Activated CD4-positive, alpha-beta T cell treated with anti-CD3 and anti-CD28 coated beads, Interleukin-2, Interleukin-6, amounts not matched to agents 100 ng/mL and 50 ng/mL, durations not matched to agents 16 hours and 8 hours (primary cell): Measurements from ENCODE around the gene VANGL1.
A peak's percentile ranks its signal among the peaks of the same experiment; 100 is the strongest.

Experiments
- DNase-seq: peaks from one replicate; pipeline ENCODE4 v3.0.0-alpha.2; 2020

Gene VANGL1

GRCh38 chr1:115670476-115671175 lies 28.9 kb downstream of the VANGL1 start:
- no peak for DNase-seq

- DNase-seq: no peak
These were observed 29.6 kb downstream of the VANGL1 start for GRCh38 chr1:115671176-115671934.

- DNase-seq: no peak
These were observed 30.6 kb downstream of the VANGL1 start for GRCh38 chr1:115672224-115673009.

- DNase-seq: no peak
These were observed 34.9 kb downstream of the VANGL1 start for GRCh38 chr1:115676498-115677181.

GRCh38 chr1:115677182-115677555 lies 35.4 kb downstream of the VANGL1 start:
- no peak for DNase-seq

GRCh38 chr1:115677565-115677964 lies 35.8 kb downstream of the VANGL1 start:
- DNase-seq: no peak

- no peak for DNase-seq
These were observed 36.4 kb downstream of the VANGL1 start for GRCh38 chr1:115678141-115678540.

- no peak for DNase-seq
These were observed 37.4 kb downstream of the VANGL1 start for GRCh38 chr1:115679141-115679611.

GRCh38 chr1:115680730-115681111 lies 39.0 kb downstream of the VANGL1 start:
- DNase-seq: no peak

- peak; percentile 5 for DNase-seq
These were observed 41.0 kb downstream of the VANGL1 start for GRCh38 chr1:115682792-115683191.

- no peak for DNase-seq
These were observed 43.4 kb downstream of the VANGL1 start for GRCh38 chr1:115685029-115685705.

GRCh38 chr1:115687744-115688143 lies 46.0 kb downstream of the VANGL1 start:
- no peak for DNase-seq

- DNase-seq: no peak
These were observed 49.2 kb downstream of the VANGL1 start for GRCh38 chr1:115690972-115691371.

- no peak for DNase-seq
These were observed 50.5 kb downstream of the VANGL1 start for GRCh38 chr1:115692224-115692623.

GRCh38 chr1:115694805-115695204 lies 53.0 kb downstream of the VANGL1 start:
- no peak for DNase-seq

- no peak for DNase-seq
These were observed 55.8 kb downstream of the VANGL1 start for GRCh38 chr1:115697619-115698018.

GRCh38 chr1:115701090-115701489 lies 59.3 kb downstream of the VANGL1 start:
- no peak for DNase-seq

GRCh38 chr1:115702959-115703358 lies 61.2 kb downstream of the VANGL1 start:
- DNase-seq: no peak

- DNase-seq: no peak
These were observed 63.5 kb downstream of the VANGL1 start for GRCh38 chr1:115705085-115705951.

GRCh38 chr1:115705963-115706362 lies 64.2 kb downstream of the VANGL1 start:
- no peak for DNase-seq
